GM18861 (cell line): ENCODE data around the gene IL20RB.

ENCODE experiments used
- ATAC-seq: cut with Tn5 transposase; IDR thresholded peaks from one replicate; pipeline ENCODE4 v1.9.1; 2021; ENCODE audit not compliant: unreplicated experiment

Gene IL20RB

DNA sequence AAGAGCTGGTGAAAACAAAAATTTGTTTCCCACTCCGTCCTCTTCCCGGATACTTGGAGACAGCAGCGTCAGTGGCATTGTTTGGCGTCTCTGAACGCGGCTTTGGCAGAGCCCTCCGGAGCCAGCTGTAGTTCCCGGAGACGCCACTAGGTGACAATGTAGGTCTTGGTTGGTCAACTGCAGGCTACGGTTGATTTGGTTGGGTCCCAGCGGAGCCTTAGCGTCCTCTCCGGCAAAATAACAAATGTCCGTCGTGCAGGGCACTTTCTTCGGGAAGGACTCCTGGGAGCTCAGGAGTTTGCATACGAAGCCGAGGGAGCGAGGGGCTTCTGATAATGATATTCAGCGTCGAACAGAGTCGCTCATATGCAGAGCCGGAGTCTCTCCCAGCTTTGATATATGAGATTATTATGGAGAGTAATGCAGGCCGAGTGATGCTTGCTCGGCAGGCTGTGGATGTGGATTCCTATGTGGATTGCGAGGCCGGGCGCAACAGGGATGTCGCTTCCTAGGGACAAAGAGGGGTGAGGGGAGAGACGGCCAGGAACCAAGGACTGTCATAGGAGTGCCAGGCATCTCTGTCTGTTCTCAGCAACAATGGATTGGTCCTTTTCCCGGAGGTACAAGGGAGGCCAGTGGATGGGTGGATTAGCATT, 74.8 kb downstream of the IL20RB start:
- ATAC-seq: peak; percentile 81

DNA sequence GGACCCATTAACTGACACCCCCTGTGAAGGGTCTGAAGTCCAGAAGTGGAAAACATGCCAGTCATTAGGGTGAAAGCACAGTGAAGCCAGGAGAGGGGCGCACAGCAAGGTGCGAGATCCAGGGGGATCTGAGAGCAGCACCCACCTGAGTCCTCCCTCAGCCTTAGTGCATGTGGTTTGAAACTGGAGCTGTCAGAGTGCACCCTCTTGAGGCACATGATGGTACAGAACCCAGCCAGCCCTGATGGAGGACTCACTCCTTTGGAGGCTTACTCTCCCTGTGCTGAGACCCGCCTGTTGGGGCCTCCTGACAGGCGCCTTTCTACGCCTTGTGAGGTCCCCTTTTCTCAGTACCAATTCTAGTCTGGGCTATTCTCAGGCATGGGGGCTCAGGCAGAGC, 77.8 kb downstream of the IL20RB start:
- no peak for ATAC-seq

DNA sequence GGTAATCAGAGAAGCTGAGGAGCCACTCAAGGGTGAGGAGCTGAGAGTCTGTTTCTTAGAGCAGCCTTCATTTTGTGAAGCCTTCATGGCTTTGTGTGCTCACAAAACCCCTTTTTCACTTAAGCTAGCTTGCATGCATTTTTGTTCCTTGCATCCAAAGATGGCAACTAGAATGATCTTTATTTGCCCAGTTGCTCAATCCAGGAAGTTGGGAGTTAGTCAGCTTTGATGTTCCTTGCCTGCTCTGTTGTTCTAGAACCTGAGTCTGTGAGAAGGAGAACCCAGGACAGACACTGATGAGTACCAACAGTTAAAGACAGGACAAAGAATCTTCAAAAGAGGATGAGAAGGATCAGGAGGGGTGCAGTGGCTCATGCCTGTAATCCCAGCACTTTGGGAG, 81.8 kb downstream of the IL20RB start:
- no peak for ATAC-seq

DNA sequence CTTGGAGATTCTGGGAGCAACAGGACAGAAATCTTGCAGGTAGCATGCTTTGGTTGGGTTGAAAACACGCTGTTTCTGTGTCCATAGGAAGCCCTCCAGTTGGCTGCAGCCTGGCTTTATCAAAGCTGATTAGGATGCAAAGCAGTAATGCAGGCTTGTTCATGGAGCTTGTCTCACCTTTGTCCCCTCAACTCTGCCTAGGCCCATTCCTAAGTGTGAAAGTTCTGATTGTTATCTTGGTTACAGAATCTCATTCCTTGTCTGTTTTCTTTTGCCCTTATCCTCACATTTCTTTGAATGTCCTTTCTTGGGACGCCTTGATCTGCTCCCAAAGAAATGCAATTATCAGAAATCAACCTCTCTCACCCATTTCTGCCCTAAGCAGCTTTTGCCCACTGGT, 83.5 kb downstream of the IL20RB start:
- ATAC-seq: no peak

DNA sequence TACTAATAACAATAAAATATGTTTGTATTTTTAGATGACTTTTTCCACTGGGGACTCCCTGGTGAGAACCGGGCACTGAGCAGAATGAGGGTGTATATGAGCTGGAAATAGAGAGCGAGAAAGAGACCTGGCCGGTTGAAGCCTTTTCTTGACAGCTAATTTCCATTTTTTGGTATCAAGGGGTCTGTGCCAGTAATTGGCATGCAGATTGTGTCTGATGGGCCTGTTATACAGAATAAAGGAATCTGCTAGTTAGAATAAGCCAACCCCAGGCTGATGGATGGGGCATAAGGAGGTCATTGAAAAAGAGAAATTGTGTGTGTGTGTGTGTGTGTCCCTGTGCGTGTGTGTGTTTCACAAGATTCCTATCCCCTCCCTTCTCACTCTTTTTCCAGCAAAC, 83.9 kb downstream of the IL20RB start:
- ATAC-seq: no peak

DNA sequence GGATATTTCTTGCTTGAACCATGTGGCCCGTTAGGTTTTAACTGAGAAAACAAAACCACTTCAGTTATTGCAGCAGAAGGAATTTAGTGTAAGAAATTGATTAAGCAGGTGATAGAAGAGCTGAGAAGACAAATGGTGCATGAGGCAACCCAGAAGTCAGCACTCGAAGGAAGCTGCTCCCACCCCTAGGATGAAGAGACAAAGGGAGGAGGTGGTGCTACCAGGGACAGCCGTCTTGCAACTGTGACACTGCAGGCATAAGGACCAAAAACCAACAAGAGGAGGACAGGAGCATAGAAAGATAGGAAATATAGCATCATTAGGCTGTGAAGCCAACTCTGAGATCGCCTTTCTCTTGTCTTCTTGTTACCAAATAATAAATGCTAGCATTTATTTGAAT, 89.0 kb downstream of the IL20RB start:
- ATAC-seq: no peak

DNA sequence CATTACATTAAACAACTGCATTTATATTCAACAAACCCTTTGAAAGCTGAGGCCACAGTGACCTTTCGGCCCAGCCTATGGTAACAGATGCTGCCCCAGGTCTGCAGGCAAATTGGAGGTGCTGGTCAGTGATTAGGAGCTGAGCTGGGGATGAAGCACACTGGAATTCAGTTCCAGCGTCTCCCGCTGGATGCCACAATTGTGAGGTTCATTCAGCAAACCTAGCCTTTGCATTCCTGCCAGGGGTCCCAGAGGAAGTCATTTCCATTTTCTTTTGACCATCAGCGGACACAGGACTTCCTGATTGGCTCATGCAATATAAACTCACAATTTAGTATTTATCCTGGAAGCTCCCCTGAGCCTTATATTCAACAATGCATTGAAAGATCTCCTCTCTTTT, 89.5 kb downstream of the IL20RB start:
- no peak for ATAC-seq

DNA sequence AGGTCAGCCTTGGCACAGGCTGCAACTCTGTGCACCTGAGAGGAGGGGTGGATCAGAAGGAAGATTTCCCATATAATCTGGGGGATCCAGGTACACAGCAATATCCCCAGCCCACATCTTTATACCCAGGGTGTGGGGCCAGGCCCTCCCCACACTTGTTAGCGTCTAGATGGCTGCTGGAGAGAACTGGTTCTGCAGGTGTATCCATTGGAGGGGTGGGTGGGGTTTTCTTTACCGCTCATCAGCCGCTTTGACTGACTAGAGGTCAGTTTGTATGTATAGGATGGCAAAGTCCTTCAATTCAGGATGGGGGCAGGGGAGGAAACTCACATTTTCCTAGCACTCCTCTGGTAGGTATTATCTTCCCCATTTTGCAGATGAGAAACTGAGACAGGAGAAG, 92.5 kb downstream of the IL20RB start:
- no peak for ATAC-seq

DNA sequence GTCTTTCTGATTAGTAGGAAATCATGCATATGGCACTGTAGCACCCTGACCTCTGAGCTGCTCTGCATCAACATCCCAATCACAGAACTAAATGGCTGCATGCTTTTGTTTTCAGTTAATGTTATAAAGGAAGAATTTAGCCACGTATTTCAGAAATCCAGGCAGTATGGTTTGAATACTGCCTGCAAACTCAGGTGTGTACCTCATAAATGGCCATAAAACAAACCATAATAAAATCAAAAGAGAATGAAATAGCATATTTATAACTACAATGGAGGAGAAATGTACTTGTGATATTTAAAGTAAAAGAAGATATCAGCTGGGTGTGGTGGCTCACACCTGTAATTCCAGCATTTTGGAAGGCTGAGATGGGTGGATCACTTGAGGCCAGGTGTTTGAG, 94.5 kb downstream of the IL20RB start:
- ATAC-seq: no peak
